ENCODE results near the gene TMC8.

- TF ChIP-seq CTCF (conservative IDR thresholded peaks at IDR 0.05 in 1 of 2, IDR thresholded peaks at IDR 0.05 in 1 of 2; ENCODE audit: extremely low read depth in 1 of 2, insufficient read depth in 1 of 2, low read depth in 1 of 2, low read length in 2 of 2) = no peak
- TF ChIP-seq EZH2 (IDR thresholded peaks at IDR 0.05; ENCODE audit: borderline replicate concordance, low read length) = no peak
Measured at GRCh38 chr17:78109489-78109761, 21.1 kb upstream of the TMC8 start.

All from mammary epithelial cell (primary cell).